OCI-LY7 (cell line): ENCODE data around the gene DRGX. TPM values are rescaled to one million over a fixed set of nuclear protein-coding genes. Genes with fewer than 3 reads are reported as not detected.

Source experiments
- BruUV-seq: library from RNA; stranded (reverse); fragments of 400-500 nt; replicated peaks from 2 replicates; lab custom pipeline; 2021; lab: Mats Ljungman, UMichigan
- CTCF ChIA-PET: fragments of 300-600 bp; sonication (Branson Sonifier 250); formaldehyde crosslinking; loops from one replicate; lab custom pipeline; 2022; ENCODE audit warnings: antibody characterized with exemption; ENCODE audit not compliant: unreplicated experiment; lab: Charles Lee
- POLR2A ChIA-PET: fragments of 300-600 bp; sonication (Branson Sonifier 250); formaldehyde crosslinking; loops from one replicate; lab custom pipeline; 2022; ENCODE audit warnings: antibody characterized with exemption; lab: Charles Lee
- DNase-seq: peaks from one replicate; pipeline ENCODE4 v3.0.0-alpha.2; 2015; ENCODE audit warnings: low spot score
- H2AFZ ChIP-seq: fragments of 200-600 bp; sonication (generic), shearing (Covaris generic); 2 replicates; pipeline ENCODE4 v1.6.1; 2014; ENCODE audit warnings: mild to moderate bottlenecking, antibody characterized with exemption, low read length, moderate library complexity
- H3K27ac ChIP-seq: fragments of 200-600 bp; sonication (generic); 2 replicates; pipeline ENCODE4 v1.5.1; 2014; ENCODE audit warnings: mixed run types, low read depth, mild to moderate bottlenecking, moderate library complexity, low read length, inconsistent platforms; ENCODE audit not compliant: poor library complexity, severe bottlenecking
- H3K36me3 ChIP-seq: fragments of 200-600 bp; sonication (generic); 2 replicates; pipeline ENCODE4 v1.6.1; 2014; ENCODE audit warnings: mild to moderate bottlenecking, antibody characterized with exemption, low read length, moderate library complexity, mixed read lengths; ENCODE audit not compliant: insufficient read depth
- H3K4me1 ChIP-seq: fragments of 200-600 bp; sonication (generic); 2 replicates; pipeline ENCODE4 v1.5.1; 2014; ENCODE audit warnings: mild to moderate bottlenecking, low read length; ENCODE audit not compliant: insufficient read depth, poor library complexity, severe bottlenecking
- H3K4me2 ChIP-seq: fragments of 200-600 bp; sonication (generic); 2 replicates; pipeline ENCODE4 v1.6.1; 2014; ENCODE audit warnings: mild to moderate bottlenecking, low read length
- H3K4me3 ChIP-seq: fragments of 200-600 bp; sonication (generic); 2 replicates; pipeline ENCODE4 v1.5.1; 2014; ENCODE audit warnings: mild to moderate bottlenecking, low read depth, low read length; ENCODE audit not compliant: poor library complexity, severe bottlenecking
- H3K79me2 ChIP-seq: fragments of 200-600 bp; sonication (generic); 2 replicates; pipeline ENCODE4 v1.6.1; 2016; ENCODE audit warnings: low read depth, mild to moderate bottlenecking, low read length, moderate library complexity, mixed read lengths; ENCODE audit not compliant: insufficient read depth
- H3K9me2 ChIP-seq: fragments of 200-600 bp; sonication (generic); 2 replicates; pipeline ENCODE4 v1.6.1; 2016; ENCODE audit warnings: mild to moderate bottlenecking, low read length, mixed read lengths; ENCODE audit not compliant: insufficient read depth
- H3K9me3 ChIP-seq: fragments of 200-600 bp; sonication (generic); 2 replicates; pipeline ENCODE4 v1.6.1; 2014; ENCODE audit warnings: mild to moderate bottlenecking, mixed run types, low read length, mixed read lengths
- H4K20me1 ChIP-seq: fragments of 200-600 bp; sonication (generic); 2 replicates; pipeline ENCODE4 v1.6.1; 2014; ENCODE audit warnings: mild to moderate bottlenecking, antibody characterized with exemption, low read length, moderate library complexity, mixed read lengths; ENCODE audit not compliant: insufficient read depth
- CTCF ChIP-seq: fragments of 200-600 bp; sonication (generic); conservative IDR thresholded peaks from 2 replicates; pipeline ENCODE4 v1.5.1; 2014; ENCODE audit warnings: mild to moderate bottlenecking, antibody characterized with exemption, low read length, moderate library complexity, mixed read lengths
- EZH2phosphoT487 ChIP-seq: fragments of 200-600 bp; sonication (generic); IDR thresholded peaks from 2 replicates; pipeline ENCODE4 v1.6.1; 2018; ENCODE audit warnings: low read depth, borderline replicate concordance, mild to moderate bottlenecking, mixed run types, antibody characterized with exemption, low read length, moderate library complexity, mixed read lengths
- intact Hi-C: fragments of 100-400 bp; cut with micrococcal nuclease; formaldehyde crosslinking; loops from one replicate; pipeline ENCODE4 v1.10.0; 2022; ENCODE audit not compliant: unreplicated experiment
- total RNA-seq, 2 experiments: library from RNA; depleted of rRNA in 1 of 2; stranded (reverse); fragments of >200 nt in 1 of 2; shearing (Covaris generic) in 1 of 2; gene quantifications; 2 replicates each; pipeline ENCODE4 v1.2.3, GENCODE V29; 2014 to 2022

The DRGX gene
- total RNA-seq, 2 experiments from 2014 or later: not detected

GRCh38 chr10:49407151-49407550 is 11.3 kb upstream of the DRGX start:
- intact Hi-C loops: loop anchor here (1.0 to 10.0 kb wide), 3 partner anchors 105 to 752 kb away; no protein-coding TSS in a partner anchor
- Histone ChIP-seq H4K20me1 (no peaks in the 10 kb centered on the region), H3K4me2 (no peak overlapping the region), H3K79me2 (no peaks in the 10 kb centered on the region), H3K9me2 (no peaks in the 10 kb centered on the region), H3K27ac (no peak overlapping the region), H3K4me1 (no peaks in the 10 kb centered on the region), H3K4me3 (no peak overlapping the region), H3K36me3 (no peaks in the 10 kb centered on the region), H2AFZ (no peak overlapping the region), H3K9me3 (no peaks in the 10 kb centered on the region)
- POLR2A ChIA-PET: interaction anchor here (1.4 kb wide), 1 partner anchor 105 kb away, joined by 4 read pairs; no protein-coding TSS in a partner anchor
- no peak for DNase-seq
- CTCF ChIA-PET: interaction anchor here (0.6 to 2.3 kb wide), 6 partner anchors 25 to 131 kb away, joined by 3 to 14 read pairs (median 4); partner anchors contain the start of gene ERCC6
- no peak for TF ChIP-seq CTCF
- no peak for TF ChIP-seq EZH2phosphoT487
- no TSS peak for BruUV-seq

GRCh38 chr10:49404321-49404878 is 8.5 kb upstream of the DRGX start:
- Histone ChIP-seq H3K36me3 (no peaks in the 10 kb centered on the region), H3K4me1 (no peaks in the 10 kb centered on the region), H3K4me3 (no peak overlapping the region), H3K9me2 (no peaks in the 10 kb centered on the region), H3K27ac (no peak overlapping the region), H3K9me3 (no peaks in the 10 kb centered on the region), H2AFZ (no peak overlapping the region), H3K79me2 (no peaks in the 10 kb centered on the region), H4K20me1 (no peaks in the 10 kb centered on the region), H3K4me2 (no peak overlapping the region)
- intact Hi-C loops: loop anchor here (10.0 kb wide), 1 partner anchor 750 kb away; no protein-coding TSS in a partner anchor
- ChIA-PET POLR2A (no interaction called here), CTCF (no interaction called here)
- TF ChIP-seq EZH2phosphoT487 (no peak), CTCF (no peak)
- DNase-seq: no peak
- no TSS peak for BruUV-seq

- no peak for DNase-seq
- Histone ChIP-seq H3K4me2 (no peak overlapping the region), H2AFZ (no peak overlapping the region), H3K4me1 (no peaks in the 10 kb centered on the region), H3K36me3 (no peaks in the 10 kb centered on the region), H4K20me1 (no peaks in the 10 kb centered on the region), H3K4me3 (no peak overlapping the region), H3K79me2 (no peaks in the 10 kb centered on the region), H3K27ac (no peak overlapping the region), H3K9me3 (no peaks in the 10 kb centered on the region), H3K9me2 (no peaks in the 10 kb centered on the region)
- ChIA-PET POLR2A (no interaction called here), CTCF (no interaction called here)
- no TSS peak for BruUV-seq
- intact Hi-C loops: loop anchor here (10.0 kb wide), 1 partner anchor 749 kb away; no protein-coding TSS in a partner anchor
- TF ChIP-seq EZH2phosphoT487: no peak
Measured at GRCh38 chr10:49403363-49403762, 7.5 kb upstream of the DRGX start.
